ENCODE results near the gene MYORG.

Gene MYORG

DNA sequence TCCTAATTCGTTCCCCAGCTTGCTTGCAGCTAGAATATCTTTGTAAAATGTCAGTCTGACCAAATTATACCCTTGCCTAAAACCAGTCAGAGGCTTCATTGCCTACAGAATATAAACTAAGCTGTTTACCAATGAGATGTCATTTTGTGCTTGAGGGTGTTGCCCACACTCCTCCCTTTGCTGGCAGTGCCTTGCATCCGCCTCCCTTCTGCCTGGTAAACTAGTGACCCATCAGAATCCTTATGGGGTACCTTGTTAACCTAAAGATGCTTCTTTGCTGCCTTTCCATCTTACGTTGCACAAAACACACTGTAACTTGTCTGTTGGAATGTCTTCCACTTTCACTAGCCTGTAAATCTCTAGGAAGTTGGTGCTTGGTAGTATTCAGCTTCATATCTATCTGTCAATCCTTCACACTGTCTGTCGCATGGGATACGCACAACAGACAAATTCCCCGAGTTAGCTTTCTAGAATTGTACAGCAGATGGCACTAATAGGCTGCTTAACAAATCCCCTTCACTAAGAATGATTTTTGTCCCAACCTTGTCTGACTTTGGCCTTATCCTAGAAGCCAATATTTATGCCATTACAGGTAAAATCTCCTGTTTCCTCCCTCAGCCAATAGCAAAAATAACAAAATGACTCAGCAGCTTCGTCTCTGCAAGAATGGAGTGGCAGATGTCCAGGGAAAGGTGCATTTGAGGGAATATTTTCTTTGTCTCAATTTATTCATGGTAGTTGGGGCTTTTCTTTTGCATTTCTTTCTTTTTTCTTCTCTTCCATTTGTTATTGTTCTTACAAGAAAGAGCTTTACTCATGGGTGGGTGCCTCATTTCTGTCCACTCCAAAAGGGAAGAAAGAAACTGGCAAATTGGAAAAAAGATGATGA, 44.4 kb downstream of the MYORG start:
- DNase-seq (ENCODE audit: low read depth): no peak

DNA sequence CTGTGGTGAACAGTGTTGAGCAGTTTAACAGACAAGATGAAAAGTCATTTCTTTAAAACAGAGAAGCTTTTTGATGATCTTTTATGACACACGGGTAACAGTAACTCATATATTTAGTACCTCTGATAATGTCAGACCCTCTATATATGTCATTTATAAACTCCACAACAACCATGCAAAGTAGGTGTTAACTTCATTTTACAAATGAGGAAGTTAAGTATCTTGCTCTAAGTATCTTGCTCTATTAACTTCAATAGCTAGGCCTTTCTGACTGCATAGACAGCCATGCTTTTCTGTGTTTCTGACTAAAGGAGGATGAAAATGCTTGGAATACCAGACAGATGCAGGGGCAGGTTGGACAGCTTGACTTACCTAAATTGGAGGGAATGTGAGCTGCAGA, 45.5 kb downstream of the MYORG start:
- DNase-seq (ENCODE audit: low read depth): no peak

DNA sequence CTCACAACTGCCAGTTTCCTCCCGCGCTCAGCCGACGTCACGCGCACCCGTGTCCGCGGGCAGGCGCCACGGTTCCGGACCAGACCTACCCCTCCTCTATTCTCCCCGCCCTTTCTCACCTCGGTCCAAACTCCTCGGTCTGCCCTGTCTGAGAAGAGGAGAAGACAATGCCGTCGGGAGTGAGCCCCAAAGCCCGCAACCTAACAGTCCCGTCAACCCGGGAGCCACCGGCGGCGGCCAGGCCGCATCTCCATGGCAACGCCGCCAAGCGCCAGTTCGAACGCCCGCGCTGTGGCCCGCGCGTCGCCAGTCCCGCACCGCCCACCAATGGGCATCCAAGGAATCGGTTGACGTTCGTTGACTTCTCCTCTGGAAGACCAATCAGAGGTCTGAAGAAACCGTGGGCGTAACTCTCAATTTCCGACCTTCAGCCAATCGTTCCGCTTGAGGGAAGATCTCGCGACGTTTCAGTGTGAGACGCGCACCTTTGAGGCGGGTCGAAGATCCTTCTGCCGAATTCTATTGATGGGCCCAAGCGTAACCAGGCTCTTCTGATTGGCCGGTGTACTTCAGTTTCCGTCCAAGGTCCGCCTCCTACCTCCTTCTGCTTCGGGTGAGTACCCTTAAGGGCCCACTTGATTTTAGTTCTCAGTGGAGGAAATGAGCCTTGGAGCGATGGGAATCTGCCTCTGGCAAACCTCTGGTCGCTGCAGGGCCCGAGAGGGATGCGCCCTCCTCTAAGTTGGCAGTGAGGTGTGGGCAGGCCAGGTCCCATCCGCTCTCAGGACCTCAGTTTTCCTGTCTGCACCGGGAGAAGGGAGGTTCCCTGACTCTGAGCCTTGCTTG, 47.5 kb downstream of the MYORG start, which contains the start of the genes KIF24 and NUDT2:
TSS of gene KIF24 (minus strand) at position 282 of the 846 bp plus-strand sequence. CDS start 17,922 bp downstream, outside the sequence.
TSS of gene NUDT2 (plus strand) at position 583 of the 846 bp plus-strand sequence. CDS start 9,471 bp downstream, outside the sequence.
- DNase-seq (ENCODE audit: low read depth): peak; percentile 95

DNA sequence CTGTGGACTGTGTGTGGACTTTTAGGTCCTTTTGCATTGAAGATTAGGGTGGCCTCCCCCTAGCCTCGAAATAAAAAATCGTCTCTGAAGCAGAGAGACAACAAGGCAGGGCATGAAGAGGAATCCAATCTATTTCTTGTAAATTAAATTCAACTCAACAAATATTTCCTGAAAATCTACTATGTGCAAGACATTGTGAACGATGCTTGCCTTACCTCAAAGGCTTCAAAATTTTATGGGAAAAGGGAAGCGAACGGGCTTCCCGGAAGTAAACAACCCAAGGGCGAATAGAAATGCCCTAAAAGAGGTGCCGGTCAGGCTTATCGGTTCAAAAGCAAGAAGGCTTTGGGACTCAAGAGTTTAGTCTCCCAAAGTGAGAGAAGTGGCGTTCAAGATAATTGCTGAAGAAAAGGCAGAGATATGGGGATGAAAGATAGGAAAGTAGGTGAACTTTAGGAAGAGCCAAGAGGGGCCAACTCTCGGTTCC, 48.2 kb downstream of the MYORG start:
- DNase-seq (ENCODE audit: low read depth): no peak

DNA sequence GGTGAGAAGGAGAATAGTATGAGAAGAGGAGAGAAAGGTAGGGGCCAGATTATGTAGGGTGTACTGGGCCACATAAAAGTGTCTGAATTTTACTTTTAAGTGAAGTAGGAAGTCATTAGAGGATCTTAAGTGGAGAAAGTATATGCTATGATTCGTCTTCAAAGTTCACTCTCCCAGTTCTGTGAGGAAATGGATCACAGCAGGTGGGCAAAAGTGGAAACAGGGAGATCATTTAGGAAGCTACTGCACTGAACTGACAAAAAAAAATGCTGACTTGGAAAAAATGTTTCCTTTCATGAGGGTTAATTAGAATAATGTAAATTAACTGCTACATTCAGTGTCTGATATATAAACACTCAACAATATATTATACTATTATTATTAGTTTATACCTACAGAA, 50.0 kb downstream of the MYORG start:
- no peak for DNase-seq (ENCODE audit: low read depth)

- DNase-seq (ENCODE audit: low read depth): no peak
Measured at GRCh38 chr9:34322899-34323591, 53.7 kb downstream of the MYORG start.

GRCh38 chr9:34321451-34321850, 55.2 kb downstream of the MYORG start:
- DNase-seq (ENCODE audit: low read depth): no peak

- no peak for DNase-seq (ENCODE audit: low read depth)
Measured at GRCh38 chr9:34318163-34318790, 58.4 kb downstream of the MYORG start.

- DNase-seq (ENCODE audit: low read depth): no peak
Measured at GRCh38 chr9:34317436-34317835, 59.3 kb downstream of the MYORG start.
